Measurements from ENCODE around the gene LGALS3BP. TPM values are rescaled to one million over a fixed set of nuclear protein-coding genes. Genes with fewer than 3 reads are reported as not detected.

The LGALS3BP gene, protein sequence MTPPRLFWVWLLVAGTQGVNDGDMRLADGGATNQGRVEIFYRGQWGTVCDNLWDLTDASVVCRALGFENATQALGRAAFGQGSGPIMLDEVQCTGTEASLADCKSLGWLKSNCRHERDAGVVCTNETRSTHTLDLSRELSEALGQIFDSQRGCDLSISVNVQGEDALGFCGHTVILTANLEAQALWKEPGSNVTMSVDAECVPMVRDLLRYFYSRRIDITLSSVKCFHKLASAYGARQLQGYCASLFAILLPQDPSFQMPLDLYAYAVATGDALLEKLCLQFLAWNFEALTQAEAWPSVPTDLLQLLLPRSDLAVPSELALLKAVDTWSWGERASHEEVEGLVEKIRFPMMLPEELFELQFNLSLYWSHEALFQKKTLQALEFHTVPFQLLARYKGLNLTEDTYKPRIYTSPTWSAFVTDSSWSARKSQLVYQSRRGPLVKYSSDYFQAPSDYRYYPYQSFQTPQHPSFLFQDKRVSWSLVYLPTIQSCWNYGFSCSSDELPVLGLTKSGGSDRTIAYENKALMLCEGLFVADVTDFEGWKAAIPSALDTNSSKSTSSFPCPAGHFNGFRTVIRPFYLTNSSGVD
- total RNA-seq, result 28.6 TPM

DNA sequence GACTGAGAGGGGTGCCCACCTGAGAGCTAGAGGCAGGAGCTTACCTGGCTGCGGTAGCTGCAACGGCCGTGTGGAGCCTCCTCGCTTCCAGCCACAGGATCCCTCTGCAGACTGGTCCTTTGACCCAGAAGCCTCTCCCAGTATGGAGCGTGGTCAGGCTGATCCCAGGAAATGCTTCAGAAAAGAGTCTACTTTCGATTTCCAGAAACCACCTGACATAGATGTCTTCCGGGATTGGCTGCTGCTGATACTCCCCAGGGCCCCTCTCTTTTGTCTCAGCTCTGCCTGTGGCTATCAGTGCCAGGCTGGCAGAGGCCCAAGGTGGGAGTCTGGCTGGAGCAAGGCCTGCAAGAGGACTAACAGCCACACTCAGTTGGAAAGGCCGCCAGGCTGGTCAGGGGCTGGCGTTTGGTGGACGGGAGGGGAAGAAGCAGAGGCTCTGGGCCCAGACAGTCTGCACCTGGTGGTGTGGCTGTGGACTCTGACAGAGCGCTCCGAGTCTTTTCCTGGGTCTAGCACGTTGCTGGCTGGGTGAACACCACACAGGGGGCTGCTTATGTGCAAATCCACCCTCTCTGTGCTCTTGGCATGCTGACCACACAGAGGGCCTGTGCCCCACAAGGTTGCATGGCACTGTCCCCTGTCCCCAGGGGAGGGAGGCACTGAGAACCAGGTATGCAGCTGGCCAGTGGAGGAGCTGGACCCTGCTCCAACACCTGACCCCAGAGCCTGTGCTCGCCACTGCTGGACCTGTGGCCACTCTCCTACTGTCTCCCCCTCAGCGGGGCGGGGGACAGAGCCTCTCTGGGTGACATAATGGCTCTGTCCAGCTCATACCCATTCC lies at the start of gene LGALS3BP:
LGALS3BP (minus strand) TSS at position 144 of the 844 bp plus-strand sequence. CDS start 2,732 bp downstream, outside the sequence.

DNA sequence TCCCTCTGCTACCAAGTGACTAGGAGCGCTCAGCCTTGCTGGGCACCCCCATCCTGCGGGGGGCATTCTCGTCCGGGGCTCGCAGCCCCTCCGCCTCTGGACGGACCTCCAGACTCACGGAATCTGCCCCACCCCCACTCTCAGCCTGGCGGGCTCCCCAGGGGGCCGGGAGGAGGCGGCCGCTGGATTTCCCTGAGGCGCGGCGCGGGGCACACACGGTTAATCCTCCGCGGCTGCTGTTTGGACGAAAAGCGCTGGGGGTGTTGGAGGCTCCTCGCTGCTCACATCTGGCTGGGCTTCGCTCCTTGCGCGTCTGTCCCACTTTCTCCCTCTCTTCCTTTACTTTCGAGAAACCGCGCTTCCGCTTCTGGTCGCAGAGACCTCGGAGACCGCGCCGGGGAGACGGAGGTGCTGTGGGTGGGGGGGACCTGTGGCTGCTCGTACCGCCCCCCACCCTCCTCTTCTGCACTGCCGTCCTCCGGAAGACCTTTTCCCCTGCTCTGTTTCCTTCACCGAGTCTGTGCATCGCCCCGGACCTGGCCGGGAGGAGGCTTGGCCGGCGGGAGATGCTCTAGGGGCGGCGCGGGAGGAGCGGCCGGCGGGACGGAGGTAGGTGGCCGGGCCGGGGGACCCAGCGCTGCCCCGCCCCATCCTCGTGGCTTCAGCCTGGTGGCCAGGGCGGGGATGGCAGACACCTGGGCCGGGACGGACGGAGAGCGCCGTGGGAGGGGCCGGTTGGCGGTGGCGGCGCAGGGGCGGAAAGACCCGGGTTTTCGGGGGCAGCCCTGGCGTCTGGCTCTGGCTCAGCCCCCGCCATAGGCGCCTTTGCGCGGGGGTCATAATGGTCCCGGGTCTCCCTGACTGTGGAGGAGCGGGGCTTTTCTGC lies 44.4 kb upstream of the LGALS3BP start, which contains the start of gene C1QTNF1:
C1QTNF1 (plus strand) TSS at position 284 of the 886 bp plus-strand sequence. CDS start 19,800 bp downstream, outside the sequence.

DNA sequence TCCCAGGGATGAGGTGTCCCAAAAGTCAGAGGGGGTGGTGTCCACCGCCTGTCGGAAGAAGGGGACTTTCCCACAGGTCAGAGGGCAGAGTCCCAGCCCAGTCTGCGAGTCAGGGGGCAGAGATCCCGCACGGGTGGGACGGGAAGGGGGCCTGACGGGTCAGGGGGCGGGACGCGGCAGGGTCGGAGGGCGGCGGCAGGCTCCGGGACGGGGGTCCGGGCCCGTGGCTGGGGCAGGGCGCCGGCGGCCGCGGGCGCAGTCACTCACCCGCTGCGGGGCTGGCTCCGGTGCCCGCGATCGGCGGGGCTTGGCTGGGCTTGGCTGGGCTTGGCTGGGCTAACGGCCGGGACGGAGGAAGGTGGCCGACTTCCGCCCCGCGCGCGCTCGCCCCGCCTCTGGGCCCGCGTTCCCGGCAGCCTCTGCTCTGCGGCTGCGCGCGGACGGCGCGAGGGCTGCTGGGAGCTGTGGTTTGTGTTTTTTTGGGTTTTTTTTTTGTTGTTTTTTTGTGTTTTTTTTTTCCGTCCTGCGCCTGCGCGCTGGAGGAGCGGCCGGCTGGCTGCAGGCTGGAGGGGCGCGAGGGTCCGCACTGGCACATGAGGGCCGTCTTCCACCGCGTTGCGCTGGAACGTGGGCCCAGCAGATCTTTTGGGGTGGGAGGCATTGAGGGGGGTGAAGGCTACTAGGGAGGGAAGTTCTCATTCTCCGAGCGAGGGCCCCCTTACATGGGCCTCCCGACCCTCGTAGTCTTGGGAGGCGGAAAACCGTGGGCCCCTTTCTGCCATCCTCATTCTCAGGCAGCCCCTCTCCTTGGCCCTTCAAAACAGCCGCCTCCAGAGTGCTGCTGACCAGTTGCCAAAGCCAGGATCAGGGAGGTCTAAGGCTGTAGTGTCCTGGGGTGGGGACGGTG lies 29.9 kb upstream of the LGALS3BP start, which contains the start of gene CANT1:
CANT1 (minus strand) TSS at position 368 of the 907 bp plus-strand sequence. CDS start 12,142 bp downstream, outside the sequence.

DNA sequence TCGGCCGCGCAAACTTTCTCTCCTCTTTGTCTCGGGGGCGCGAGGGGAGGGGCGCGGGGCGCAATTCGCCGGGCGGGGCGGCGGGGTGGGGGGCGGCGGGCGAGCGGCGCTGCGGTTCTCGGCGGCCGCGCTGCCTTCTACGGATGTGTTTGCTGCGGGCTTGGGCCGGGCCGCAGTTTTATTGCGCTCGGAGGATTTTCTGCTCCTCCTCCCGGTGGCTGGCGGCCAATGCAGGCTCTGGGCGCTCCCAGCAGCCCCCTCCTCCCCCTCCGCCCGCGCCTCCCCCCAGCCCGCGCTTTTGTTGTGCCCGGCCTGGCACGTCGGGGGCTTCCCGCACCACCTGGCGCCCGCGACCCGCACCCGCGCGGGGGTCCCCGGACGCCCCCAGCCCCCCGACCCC lies 54.5 kb downstream of the LGALS3BP start, which contains the start of gene TIMP2:
TIMP2 (minus strand) TSS at position 154 of the 400 bp plus-strand sequence. CDS start 299 bp downstream, outside the sequence.

Other genes starting within 250 kb of the LGALS3BP start
- 41.1 TPM for gene CYTH1, start 197.7 kb downstream of the LGALS3BP start, total RNA-seq
- 15.0 TPM for gene USP36, start 139.1 kb downstream of the LGALS3BP start, total RNA-seq
- gene CEP295NL, start 76.7 kb downstream of the LGALS3BP start, total RNA-seq, result 1.4 TPM
- 94.6 TPM for gene TIMP2, start 54.5 kb downstream of the LGALS3BP start, total RNA-seq
- 24.9 TPM for gene CANT1, start 29.8 kb upstream of the LGALS3BP start, total RNA-seq
- 3.2 TPM for gene C1QTNF1, start 44.2 kb upstream of the LGALS3BP start, total RNA-seq
- gene ENGASE, start 94.9 kb upstream of the LGALS3BP start, total RNA-seq, result 18.7 TPM